Stimulated activated CD8-positive, alpha-beta memory T cell treated with anti-CD3 and anti-CD28 coated beads, Interleukin-4, amount 100 ng/mL, for 48 hours (primary cell): ENCODE measurements around the gene ABCB8.

Source experiments
- DNase-seq: peaks from one replicate; pipeline ENCODE4 v3.0.0-alpha.2; 2020

Gene ABCB8

DNA sequence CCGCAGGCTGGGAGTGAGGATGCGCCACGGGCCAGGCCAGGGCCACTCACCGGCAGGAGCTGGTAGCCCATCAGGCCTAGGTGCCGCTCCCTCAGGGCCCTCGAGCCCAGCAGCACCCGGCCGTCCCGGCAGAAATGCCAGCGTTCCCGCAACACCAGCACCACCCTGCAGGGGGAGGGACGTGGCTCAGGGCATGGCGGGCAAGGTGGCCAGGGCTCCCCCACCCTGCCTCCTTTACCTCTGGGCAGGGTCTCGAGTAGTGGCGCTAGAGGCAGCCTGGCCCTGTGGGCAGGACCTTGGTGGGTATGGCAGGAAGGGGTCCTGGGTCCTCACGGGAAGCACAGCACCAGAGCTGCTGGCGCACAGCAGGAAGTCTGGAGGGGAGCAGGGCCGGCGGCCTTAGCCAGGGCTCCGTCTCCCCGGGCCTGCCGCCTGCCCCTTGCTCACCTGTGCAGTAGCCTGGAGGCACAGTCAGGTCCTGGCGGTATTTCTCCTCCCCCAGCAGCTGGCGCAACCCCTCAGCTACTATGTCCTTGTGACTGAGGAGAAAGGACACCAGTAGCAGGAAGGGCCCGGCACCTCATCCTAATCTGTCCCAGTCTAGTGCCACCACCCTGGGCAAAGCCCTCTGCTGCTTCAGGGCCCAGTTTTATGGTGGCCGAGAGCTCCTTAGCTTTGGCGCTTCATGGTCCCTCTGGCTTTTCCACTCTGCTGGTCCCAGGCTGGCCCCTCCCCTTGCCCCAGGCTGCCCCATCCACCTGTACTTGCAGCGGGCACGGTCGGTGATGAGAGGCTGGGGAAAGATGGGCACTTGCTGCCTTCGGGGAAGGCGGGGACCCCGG is 48.8 kb downstream of the ABCB8 start:
- DNase-seq, result peak; percentile 44

DNA sequence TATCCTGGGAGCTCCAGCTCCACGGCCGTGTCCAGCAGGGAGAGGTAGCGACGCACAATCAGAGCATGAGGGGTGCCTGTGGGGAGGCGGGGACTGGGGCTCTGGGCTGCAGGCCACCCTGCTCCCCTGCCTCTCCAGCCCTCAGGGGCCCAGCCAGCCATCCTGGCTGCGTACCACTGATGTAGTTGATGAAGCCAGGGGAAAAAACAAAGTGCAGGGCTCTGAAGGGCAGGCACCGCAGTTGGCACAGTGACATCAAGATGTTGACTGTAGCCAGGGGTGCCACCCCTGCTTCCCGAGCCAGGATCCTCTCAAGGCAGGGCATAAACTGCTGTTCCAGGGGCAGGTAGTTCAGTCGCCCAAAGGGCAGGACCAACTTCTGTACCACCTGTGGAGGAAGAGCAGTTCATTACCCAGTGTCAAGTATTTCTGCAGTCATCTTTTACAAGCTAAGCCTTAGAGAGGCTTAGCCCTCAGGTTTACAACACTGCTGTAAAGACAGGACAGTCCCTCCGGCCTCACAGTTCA is 49.5 kb downstream of the ABCB8 start:
- DNase-seq, result no peak

DNA sequence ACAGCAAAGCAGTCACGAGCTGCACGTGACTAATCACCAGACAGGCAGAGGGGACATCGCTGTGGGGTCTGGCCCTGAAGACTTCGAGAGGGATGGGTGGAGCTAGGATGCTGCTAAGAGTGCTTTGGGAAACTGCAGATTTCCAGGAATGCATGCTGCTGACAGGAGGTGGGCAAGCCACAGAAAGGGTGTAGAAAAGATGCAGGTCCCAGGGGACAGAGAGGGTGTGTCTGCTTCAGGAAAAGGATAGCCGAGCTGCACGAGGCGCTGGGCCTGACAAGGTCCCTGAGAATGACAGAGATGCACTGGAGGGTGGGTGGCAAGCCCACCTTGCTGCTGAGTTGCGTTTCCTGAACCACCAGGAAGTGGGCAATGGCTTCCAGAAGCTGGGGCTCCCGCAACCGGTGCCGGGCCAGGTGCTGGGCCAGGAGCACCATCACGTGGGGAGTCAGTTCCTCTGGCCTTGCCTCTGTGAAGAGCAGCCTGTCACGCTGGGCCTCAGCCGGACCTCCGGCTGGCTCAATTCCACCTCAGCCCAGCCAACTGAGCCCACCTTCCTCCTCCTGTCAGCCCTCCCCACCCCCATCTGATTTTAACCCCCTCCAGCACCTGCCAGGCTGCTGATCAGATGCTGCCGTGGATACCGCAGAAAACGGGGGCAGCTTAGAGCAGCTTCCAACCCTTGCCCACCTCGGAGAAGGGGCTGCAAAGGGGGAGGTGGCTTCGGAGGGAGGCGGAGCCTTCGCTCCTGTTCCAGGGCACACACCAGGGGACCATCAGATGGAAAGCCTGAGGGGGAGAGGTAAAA is 50.2 kb downstream of the ABCB8 start:
- DNase-seq, result no peak

DNA sequence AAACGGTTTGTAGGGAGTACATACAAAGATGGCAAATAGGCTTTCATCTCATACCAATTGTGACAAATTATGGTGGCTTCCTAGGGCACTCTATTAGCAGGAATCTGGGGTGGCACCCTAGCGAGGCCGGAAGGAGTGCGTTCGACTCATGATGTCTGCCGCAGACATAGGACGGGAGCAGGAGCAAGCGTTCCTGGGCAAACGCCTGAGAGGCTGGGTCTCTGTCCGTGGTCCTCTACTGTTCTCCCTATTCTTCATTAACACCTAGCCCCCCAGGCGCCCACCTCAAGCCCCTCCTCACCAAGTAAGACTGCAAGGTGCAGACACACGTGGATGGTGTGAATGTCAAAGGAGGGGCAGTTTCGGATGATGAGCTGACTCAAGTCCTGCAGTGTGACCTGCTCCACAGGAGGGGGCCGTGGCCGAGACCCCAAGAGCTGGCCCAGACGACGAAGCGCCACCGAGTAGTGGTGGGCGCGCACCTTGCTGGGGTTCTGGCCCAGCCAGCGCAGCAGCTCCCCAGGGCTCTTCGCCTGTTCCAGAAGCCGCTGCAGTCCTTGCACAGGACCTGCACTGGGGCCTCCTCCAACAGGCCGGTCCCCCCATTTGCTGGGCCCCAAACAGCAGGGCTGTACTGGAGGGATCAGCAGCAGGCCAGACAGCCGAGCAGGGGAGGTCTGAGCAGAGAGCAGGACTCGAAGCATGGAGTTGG is 51.1 kb downstream of the ABCB8 start:
- no peak for DNase-seq

DNA sequence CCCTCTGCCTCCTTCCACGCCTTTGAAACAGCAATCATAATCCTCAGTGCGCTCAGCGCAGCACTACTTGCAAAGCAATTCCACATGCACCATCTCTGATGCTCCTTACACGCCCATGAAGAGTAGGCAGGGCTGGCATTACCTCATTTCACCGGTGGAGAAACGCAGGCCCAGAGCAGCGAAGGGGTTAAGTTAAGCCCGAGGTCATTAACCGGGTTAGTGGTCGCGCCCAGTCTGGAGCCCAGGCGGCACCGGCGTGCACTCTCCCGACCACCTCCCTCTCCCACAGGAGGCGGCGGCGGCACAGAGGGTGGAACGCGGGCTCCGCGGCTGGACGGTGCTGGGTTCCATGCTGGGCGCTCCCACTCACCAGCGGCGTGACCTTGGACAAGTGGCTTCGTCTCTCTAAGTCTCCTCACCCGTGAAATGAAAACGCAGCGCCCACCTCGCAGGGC is 51.8 kb downstream of the ABCB8 start:
- DNase-seq, result peak; percentile 41

DNA sequence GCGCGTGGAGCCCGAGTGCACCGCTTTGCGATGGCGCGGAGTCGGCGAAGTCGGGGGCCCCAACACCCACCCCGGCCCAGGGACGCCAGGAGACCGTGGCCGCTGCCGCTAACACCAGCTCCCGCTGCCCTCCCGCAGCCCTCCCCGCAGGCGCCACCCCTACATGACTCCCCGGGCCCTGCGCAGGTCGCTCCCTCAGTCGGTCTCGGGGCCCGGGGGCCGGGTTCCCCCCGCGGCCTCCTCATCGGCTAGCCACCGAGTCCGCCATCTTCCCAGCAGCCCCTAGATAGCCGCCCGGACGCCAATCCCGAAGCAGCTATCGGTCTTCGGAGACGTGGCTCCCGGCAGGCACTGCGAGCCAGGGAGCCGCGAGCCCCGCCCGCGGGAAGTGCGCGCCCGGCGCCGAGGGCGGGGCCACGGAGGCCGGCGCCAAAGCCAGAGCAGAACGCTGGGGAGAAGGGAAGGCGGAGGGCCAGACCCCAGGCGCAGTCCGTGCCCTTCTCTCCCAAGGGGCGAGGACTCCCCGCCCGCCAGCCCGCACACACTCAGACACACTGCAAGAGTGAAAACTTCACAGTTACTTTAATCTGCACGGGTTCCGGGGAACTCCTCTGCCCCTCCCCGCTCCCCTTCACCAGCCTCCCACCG is 52.4 kb downstream of the ABCB8 start, which contains the start of gene FASTK:
FASTK (minus strand) TSS at position 288 of the 648 bp plus-strand sequence; CDS start at position 245, 43 bp downstream.
- peak; percentile 88 for DNase-seq

DNA sequence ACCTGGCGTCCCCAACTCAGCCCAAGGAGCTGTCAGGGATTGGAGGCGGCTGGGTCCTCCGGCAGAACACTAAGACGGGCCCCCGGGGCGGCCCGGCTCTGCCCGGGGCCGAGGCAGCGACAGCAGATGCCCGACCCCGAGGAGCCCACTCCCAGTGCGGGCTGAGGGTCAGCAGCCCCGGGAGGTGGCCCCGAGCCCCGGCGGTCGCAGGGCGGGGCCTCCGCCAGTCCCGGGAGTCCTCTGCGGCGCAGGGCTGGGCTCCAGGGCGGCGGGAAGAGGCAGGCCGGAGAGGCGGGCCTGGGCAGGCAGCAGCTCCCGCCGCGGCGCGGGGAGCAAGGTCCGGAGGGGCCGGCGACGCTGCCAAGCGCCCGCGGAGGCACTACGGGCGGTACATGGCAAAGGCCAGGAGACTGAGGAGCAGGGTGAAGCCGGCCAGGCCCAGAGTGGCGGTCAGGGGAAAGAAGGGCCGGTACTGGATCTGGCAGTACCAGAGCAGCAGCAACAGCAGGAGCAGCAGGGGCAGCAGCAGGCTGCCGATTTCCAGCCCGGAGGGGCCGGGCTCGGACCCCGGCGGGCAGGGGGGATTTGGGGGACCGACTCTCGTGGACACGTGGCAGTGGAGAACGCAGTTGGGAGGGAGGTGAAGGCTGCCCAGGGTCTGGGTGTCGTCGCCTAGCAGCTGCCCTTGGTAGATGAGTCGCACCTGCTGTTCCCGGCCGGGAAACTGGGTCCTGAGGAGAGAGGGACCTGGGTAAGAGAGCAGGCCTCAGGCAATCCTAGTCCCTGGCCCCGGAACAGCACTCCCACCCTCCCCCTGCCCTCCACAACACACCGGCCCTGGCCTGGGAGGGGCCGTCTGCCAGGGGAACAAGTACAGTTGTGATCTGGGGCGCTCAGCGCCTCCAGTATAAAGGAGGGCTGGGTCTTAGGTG is 53.2 kb downstream of the ABCB8 start:
- no peak for DNase-seq

DNA sequence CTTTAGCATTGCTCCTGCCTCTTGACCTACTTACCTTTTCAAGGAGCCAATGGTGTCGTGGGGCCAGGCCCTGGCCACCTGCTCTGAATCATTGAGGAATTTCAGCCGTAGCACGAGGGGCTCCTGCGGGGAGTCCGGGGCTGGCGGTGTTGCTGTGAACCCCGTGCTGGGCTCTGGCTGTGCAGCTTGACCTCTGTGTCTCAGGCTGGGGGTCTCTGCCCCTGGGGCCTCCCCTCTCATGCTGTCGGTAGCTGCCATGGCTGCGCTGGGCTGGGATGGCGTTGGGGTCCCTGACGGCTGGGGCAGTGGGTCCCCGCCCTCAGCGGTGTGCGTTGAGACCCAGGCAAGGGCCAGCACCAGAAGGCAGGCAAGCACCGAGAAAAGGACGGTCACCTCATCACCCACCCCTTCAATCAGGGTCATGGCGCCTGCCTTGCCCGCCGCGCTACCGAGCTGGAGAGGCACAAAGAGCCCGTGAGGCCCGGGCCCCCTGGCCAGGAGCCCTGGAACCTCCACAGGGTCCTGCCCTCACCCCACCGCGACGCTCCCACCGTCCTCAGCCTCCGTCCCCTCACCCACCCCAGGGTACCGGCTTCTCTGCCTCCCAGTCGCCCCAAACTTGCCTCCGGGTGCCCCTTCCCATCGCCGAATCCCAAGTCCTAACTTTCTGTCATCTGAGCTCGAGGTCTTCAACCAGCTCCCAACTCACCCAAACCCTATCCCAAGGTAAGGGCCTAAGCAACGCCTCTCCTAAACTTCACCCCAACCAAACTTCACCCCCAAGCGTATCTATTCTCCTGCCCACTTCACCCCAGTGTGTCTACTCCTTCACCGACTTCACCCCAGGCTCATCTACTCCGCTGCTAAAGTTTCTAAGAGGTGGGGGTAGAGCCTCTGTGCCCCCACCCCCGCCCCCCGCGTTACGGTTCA is 54.2 kb downstream of the ABCB8 start:
- no peak for DNase-seq

DNA sequence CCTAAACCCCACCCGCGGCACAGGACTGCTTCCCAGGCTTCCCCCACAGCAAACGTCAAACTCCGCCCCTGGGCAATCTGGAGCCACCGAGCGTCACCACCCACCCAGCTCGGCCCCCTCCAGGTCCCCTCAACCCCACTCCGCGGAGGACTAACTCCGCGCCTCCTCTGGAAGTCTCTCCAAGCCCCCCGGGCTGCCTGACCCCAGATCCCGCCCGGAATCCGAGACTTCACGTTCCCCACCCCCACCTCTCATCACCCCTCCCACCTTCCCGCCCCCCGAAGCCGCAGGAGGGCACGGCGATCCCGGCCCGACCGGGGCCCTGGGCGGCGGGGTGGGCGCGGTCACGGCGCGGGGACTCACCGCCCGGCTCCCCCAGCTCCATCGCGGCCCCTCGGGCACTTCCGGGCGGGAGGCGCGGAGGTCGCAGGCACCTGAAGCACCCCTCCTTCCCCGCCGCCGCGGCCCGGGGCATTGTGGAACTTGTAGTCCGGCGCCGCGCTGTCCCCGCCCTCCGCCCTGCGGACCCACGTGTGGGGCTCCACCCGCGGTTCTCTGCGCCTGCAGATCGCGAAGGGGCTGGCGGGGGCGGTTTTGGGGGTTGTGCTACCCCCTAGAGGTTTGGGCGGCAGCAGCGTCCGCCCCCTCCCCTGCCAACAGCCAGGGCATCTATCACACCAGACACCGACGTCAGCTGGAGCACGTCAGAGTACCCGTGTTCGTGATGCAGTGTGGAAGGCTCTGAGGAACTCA is 55.0 kb downstream of the ABCB8 start, which contains the start of gene TMUB1:
TMUB1 (minus strand) TSS at position 423 of the 753 bp plus-strand sequence. CDS start 930 bp downstream, outside the sequence.
- peak; percentile 88 for DNase-seq

DNA sequence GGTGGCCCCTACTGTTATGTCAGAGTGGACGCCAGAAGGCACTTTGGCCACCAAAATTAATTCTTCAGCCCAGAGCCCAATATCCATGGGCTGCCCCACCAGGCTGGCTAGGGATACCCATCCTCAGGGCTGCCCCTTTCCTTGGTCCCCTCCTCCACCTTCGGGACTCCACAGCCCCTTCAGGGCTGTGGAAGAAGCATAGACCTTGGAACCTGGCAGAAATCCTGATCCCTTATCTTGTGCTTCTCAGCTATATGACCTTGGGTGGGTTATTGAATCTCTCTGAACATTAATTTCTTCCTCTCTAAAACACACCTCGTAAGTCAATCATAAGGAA is 55.5 kb downstream of the ABCB8 start:
- no peak for DNase-seq

DNA sequence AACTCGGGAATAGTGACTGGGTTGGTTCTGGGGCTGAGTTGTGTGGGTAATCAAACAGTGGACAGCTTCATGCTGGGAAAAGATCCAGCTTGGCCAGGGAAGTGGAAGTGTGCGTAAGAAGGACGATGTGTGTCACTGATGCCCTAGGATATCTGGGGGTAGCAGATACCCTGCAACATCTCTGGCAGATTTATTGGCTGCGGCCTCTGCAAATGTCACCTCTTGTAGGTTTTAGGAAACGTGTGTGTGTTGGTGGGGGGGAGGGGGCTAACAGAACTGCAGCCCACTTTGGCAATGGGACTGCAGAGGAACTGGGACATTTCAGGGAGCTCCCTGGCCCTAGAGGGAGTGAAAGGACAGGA is 57.1 kb downstream of the ABCB8 start:
- no peak for DNase-seq

DNA sequence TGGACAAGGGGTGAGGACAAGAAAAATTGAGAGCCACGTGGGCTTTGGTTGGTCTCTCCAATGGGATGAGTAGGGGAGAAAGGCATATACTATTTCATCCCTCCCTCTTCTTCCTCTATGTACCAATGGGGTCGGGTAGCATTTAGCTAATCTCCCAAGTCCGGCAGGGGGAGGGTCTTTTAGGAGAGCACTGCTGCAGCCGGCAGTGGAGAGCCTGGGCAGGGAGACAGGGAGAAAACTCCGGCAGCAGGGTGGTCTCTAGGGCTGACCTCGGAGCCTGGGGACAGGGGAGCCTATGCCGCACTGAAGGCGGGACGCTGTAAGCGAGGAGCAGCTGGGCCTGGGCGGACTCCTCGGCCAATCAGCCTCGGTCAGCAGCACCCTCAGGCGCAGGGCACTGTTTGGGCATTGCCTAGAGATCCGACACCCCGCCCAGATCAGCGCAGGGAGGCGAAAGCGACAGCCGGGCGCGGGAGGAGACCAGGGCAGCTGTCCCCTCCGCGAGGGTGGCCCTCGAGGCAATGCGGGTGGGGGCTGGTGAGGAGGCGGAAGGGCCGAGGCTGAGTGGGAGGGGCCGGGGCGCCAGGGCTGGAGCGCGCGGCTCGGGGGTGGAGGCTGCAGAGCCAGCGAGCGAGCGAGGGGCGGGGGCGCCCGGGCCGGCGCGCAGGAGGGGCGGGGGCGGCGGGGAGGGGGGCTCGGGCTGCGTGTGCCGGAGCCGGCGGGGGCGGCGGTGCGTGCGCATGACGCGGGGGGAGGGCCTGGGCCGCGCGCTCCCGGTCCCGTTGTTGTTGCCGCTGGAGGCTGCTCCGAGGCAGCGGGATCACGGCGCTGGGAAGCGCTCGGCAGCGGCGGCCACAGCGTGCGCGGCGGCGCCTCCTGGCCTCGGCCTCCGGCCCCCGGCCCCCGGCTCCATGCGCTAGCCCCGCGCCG is 57.7 kb downstream of the ABCB8 start, which contains the start of gene AGAP3:
AGAP3 (plus strand) TSS at position 785 of the 930 bp plus-strand sequence. CDS start 267 bp downstream, outside the sequence.
- peak; percentile 63 for DNase-seq

DNA sequence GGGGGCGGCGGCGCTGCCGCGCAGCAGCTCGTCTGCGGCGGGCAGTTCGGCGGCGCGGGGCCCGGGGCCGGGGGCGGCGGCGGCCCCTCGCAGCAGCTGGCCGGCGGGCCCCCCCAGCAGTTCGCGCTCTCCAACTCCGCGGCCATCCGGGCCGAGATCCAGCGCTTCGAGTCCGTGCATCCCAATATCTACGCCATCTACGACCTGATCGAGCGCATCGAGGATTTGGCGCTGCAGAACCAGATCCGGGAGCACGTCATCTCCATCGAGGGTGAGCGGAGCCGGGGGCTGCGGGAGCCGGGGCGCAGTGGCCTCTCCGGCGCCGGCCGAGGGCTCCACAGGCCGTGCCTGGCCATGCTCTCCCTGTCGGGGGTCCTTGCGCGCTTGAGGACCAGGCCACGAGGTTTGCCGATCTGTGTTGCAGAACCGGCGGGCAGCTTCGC is 58.6 kb downstream of the ABCB8 start:
- DNase-seq, result peak; percentile 51

DNA sequence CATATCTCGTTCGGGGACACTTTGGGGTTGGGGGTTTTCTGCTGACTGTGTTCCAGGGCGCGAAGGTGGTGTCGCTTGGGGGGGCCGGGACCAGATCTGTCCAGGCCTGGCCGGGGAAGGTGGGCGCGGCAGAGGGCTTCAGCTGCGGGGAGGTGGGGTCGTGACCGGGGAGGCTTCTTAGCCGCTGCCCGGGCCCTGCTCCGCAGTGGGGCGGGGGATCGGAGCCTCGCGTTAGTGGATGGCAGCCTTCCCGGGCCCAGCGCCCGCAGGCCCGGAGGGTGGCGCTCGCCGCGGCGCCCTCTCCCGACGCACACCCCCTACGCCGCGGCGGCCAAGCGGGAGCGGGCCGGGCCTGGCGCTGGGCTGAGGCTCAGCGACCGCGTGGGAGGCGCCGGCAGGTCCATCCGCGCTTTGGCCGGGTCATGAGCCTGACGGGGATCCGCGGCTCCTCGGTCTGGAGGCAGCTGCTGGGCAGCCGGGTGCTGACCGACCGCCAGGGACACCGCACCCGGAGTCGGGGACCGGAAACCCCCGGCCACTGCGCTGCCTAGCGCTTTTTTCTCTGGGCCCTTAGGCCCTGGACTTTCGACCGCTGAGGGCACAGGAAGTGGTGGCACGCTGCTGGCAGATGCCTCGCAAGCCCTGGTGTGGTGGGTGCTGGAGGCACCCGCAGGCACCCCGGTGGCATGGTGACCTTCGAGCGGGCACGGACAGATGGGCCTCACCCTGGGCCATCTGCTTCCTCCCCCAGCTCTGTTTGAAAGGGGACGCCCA is 59.2 kb downstream of the ABCB8 start:
- peak; percentile 59 for DNase-seq

DNA sequence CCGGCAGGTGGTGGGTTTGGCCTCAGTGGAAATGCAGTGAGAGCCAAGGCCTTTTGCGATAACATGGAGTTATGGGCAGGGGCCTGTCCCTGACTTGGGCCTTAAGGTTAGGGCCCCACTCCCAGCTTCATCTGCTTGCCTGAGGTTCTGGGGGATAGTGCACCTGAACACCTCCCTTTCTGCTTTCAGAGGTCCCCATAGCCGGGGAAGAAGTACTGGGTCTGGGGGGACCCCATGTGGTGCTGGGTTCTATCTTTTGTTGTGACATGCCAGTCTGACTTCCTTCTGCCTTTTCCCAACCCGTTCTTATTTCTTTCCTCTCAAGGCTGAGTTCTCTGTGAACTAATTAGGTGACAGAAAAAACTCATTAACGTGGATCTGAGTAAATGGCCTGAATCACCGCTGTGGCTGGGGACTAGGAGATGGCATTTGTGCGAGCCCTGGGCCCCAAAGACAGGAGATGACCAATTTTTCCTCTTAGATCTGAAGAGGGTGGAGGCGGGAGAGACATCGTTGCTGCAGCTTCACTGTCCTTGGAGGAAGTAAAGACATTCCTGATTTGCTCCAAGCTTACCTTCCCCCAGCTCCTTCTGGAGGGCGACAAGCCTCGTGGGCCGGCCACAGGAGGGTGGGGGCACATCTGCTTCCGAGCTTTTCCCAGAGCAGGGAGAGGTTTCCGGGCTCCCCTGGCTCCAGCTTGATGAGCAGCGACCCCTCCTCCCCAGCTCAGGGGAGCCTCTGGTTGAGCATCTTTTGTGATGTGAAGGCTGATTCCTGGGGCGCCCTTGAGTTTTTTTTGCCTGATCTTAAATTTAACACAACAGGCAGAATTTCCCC is 60.0 kb downstream of the ABCB8 start:
- no peak for DNase-seq
